HepG2 (cell line): Measurements from ENCODE around the gene FOXD1. TPM values are rescaled to one million over a fixed set of nuclear protein-coding genes. Genes with fewer than 3 reads are reported as not detected.

Source experiments
- AGO1 ChIP-seq: fragments of 200-400 bp; formaldehyde crosslinking; IDR thresholded peaks from 2 replicates; pipeline ENCODE4 v1.6.1; 2017; ENCODE audit warnings: mild to moderate bottlenecking, low read depth, low read length, moderate library complexity; ENCODE audit not compliant: poor library complexity, severe bottlenecking
- CBX2 ChIP-seq, 2 experiments: fragments of 200-600 bp in 1 of 2; sonication (generic); formaldehyde crosslinking in 1 of 2; IDR thresholded peaks; 2 replicates each; pipeline versions ENCODE4 v1.7.0 to v1.8.1; 2018 to 2022; ENCODE audit warnings: low read depth in 2 of 2, low read length in 1 of 2, mild to moderate bottlenecking in 1 of 2, missing genetic modification reagents in 1 of 2
- DR1 ChIP-seq: sonication (generic); formaldehyde crosslinking; IDR thresholded peaks from 2 replicates; pipeline ENCODE4 v1.8.0; 2021; ENCODE audit warnings: mild to moderate bottlenecking, missing genetic modification reagents, inconsistent platforms
- FOXK2 ChIP-seq: fragments of 450-650 bp; IDR thresholded peaks from 2 replicates; pipeline ENCODE4 v1.6.1; 2016
- HDAC1 ChIP-seq: sonication (generic); formaldehyde crosslinking; IDR thresholded peaks from 2 replicates; pipeline ENCODE4 v1.5.1; 2020; ENCODE audit warnings: mild to moderate bottlenecking, missing genetic modification reagents
- PAWR ChIP-seq: sonication (generic); formaldehyde crosslinking; IDR thresholded peaks from 2 replicates; pipeline ENCODE4 v1.4.0; 2020; ENCODE audit warnings: missing genetic modification reagents, mild to moderate bottlenecking, borderline replicate concordance
- PHF8 ChIP-seq: sonication (generic); formaldehyde crosslinking; IDR thresholded peaks from 2 replicates; pipeline ENCODE4 v1.5.0; 2020; ENCODE audit warnings: missing genetic modification reagents
- RAD21 ChIP-seq: fragments of 450-650 bp; formaldehyde crosslinking; IDR thresholded peaks from 2 replicates; pipeline ENCODE4 v1.5.0; 2020; ENCODE audit warnings: mild to moderate bottlenecking
- SIX4 ChIP-seq: sonication (generic); formaldehyde crosslinking; IDR thresholded peaks from 2 replicates; pipeline ENCODE4 v1.4.0; 2020; ENCODE audit warnings: missing genetic modification reagents
- ZNF160 ChIP-seq: sonication (generic); formaldehyde crosslinking; IDR thresholded peaks from 2 replicates; pipeline ENCODE4 v1.8.0; 2022; ENCODE audit warnings: mild to moderate bottlenecking, inconsistent platforms, missing genetic modification reagents
- ZNF329 ChIP-seq: sonication (generic); formaldehyde crosslinking; IDR thresholded peaks from 2 replicates; pipeline ENCODE4 v1.9.0; 2021; ENCODE audit warnings: low read depth, mild to moderate bottlenecking, missing genetic modification reagents
- ZNF367 ChIP-seq: sonication (generic); formaldehyde crosslinking; IDR thresholded peaks from 2 replicates; pipeline ENCODE4 v1.4.0; 2020; ENCODE audit warnings: missing genetic modification reagents, borderline replicate concordance
- ZNF572 ChIP-seq: sonication (generic); formaldehyde crosslinking; IDR thresholded peaks from 2 replicates; pipeline ENCODE4 v1.5.1; 2020; ENCODE audit warnings: mild to moderate bottlenecking, missing genetic modification reagents
- ZSCAN22 ChIP-seq: sonication (generic); formaldehyde crosslinking; IDR thresholded peaks from 2 replicates; pipeline ENCODE4 v1.4.0; 2020; ENCODE audit warnings: mild to moderate bottlenecking, missing genetic modification reagents
- polyA plus RNA-seq, 8 experiments: library from polyadenylated mRNA; depleted of rRNA in 3 of 8; stranded (reverse) in 7 of 8; unstranded in 1 of 8; fragments of >200 nt; fragmentation: Illumina TruSeq in 4 of 8; extraction: Trizol in 4 of 8; gene quantifications; 2 replicates each; pipeline versions ENCODE4 v1.2.1 to v1.2.3, GENCODE V29; 2011 to 2016; ENCODE audit warnings: low read depth in 4 of 8, missing spikeins in 1 of 8, mixed read lengths in 1 of 8; ENCODE audit not compliant: insufficient read depth in 1 of 8
- total RNA-seq, 5 experiments: library from RNA; depleted of rRNA; stranded (reverse); fragments of >200 nt; fragmentation: Illumina TruSeq; extraction: Trizol; gene quantifications; 2 replicates each; pipeline ENCODE4 v1.2.3, GENCODE V29; 2016; ENCODE audit warnings: low read depth in 1 of 5
- TF ChIP-seq, protein P1 (sequence below): sonication (generic); formaldehyde crosslinking; IDR thresholded peaks from 2 replicates; pipeline ENCODE4 v1.8.0; 2023; ENCODE audit warnings: mild to moderate bottlenecking, missing genetic modification reagents
- TF ChIP-seq, protein P2 (sequence below): sonication (generic); formaldehyde crosslinking; IDR thresholded peaks from 2 replicates; pipeline ENCODE4 v1.4.0; 2020; ENCODE audit warnings: missing genetic modification reagents
- TF ChIP-seq, protein P3 (sequence below), 2 experiments: fragments of 450-650 bp in 1 of 2; sonication (generic) in 1 of 2; formaldehyde crosslinking; IDR thresholded peaks; 2 replicates each; pipeline versions ENCODE4 v1.5.0 to v1.8.0; 2020 to 2022; ENCODE audit warnings: mild to moderate bottlenecking in 1 of 2, missing genetic modification reagents in 1 of 2
- TF ChIP-seq, protein P4 (sequence below), 2 experiments: sonication (generic) in 1 of 2; formaldehyde crosslinking in 1 of 2; IDR thresholded peaks; 2 replicates each; pipeline versions ENCODE4 v1.4.0 to v1.6.1; 2016 to 2020; ENCODE audit warnings: borderline replicate concordance in 1 of 2, low read depth in 1 of 2, mild to moderate bottlenecking in 1 of 2, missing genetic modification reagents in 1 of 2
- TF ChIP-seq, protein P5 (sequence below): sonication (generic); formaldehyde crosslinking; IDR thresholded peaks from 2 replicates; pipeline ENCODE4 v1.5.0; 2020; ENCODE audit warnings: mild to moderate bottlenecking, missing genetic modification reagents

The FOXD1 gene
- total and polyA plus RNA-seq, 2 of the 13 experiments (the other 11 are each of a cell fraction or from before 2014, with no cell fraction given): 0.04 to 0.05 TPM

DNA sequence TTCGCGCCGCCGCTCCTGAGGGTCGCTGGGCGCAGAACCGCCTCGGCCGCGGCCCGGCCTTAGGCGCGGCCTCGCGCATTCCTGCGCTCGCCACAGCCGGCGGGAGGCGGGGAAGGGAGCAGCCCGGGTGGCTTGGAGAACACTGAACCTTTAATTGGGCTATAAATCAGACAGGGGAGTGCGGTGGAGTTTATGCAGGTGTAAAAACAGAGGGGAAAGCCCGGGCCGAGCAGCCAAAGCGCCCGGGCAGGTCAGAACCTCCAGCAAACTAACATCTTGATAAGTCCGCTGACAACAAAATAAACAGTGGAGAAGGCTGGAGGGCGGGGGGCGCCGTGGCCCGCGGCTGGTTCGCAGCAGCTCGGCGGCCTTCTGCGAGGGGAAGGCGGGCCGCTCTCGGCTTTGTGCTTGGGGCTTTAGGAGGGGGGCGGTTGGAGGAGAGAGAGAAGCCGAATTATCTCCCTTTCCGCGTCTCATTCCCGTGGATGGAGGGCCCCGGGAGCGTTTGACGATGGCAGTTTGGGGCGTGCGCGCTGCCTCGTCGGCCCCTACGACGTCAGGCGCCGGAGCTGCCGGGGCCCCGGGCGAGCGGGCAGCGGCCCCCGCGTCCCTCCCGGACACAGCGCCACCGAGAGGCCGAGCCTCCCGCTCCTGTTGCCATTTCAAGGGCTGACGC is 11.3 kb downstream of the FOXD1 start (continued):
- TF ChIP-seq, protein P1, sequence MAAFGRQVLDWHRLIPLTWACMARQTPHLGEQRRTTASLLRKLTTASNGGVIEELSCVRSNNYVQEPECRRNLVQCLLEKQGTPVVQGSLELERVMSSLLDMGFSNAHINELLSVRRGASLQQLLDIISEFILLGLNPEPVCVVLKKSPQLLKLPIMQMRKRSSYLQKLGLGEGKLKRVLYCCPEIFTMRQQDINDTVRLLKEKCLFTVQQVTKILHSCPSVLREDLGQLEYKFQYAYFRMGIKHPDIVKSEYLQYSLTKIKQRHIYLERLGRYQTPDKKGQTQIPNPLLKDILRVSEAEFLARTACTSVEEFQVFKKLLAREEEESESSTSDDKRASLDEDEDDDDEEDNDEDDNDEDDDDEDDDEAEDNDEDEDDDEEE (CRISPR knock-in tag): no peak
- TF ChIP-seq ZNF329 (no peak), ZSCAN22 (no peak), CBX2 (IDR thresholded peaks at IDR 0.05; ENCODE audit: low read depth, low read length) (no peak), CBX2 (CRISPR knock-in tag; IDR thresholded peaks at IDR 0.05; ENCODE audit: low read depth) (peak; percentile 95; the same call in 1 of the 2 replicates), PAWR (no peak), ZNF572 (CRISPR knock-in tag) (no peak), ZNF367 (no peak), SIX4 (no peak), DR1 (0 out of 2 replicates have a peak, but pooled peaks have one; percentile 28), AGO1 (peak; percentile 49), RAD21 (CRISPR knock-in tag) (peak; percentile 45; the same call in 1 of the 2 replicates), PHF8 (CRISPR knock-in tag) (peak; percentile 51), ZNF160 (CRISPR knock-in tag) (no peak), HDAC1 (no peak), FOXK2 (no peak)
- TF ChIP-seq, protein P2, sequence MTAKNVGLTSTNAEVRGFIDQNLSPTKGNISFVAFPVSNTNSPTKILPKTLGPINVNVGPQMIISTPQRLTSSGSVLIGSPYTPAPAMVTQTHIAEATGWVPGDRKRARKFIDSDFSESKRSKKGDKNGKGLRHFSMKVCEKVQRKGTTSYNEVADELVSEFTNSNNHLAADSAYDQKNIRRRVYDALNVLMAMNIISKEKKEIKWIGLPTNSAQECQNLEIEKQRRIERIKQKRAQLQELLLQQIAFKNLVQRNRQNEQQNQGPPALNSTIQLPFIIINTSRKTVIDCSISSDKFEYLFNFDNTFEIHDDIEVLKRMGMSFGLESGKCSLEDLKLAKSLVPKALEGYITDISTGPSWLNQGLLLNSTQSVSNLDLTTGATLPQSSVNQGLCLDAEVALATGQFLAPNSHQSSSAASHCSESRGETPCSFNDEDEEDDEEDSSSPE (CRISPR knock-in tag): peak; percentile 34; the same call in 1 of the 2 replicates
- TF ChIP-seq, protein P3, sequence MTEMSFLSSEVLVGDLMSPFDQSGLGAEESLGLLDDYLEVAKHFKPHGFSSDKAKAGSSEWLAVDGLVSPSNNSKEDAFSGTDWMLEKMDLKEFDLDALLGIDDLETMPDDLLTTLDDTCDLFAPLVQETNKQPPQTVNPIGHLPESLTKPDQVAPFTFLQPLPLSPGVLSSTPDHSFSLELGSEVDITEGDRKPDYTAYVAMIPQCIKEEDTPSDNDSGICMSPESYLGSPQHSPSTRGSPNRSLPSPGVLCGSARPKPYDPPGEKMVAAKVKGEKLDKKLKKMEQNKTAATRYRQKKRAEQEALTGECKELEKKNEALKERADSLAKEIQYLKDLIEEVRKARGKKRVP (CRISPR knock-in tag; IDR thresholded peaks at IDR 0.05): no peak
- TF ChIP-seq, protein P4, sequence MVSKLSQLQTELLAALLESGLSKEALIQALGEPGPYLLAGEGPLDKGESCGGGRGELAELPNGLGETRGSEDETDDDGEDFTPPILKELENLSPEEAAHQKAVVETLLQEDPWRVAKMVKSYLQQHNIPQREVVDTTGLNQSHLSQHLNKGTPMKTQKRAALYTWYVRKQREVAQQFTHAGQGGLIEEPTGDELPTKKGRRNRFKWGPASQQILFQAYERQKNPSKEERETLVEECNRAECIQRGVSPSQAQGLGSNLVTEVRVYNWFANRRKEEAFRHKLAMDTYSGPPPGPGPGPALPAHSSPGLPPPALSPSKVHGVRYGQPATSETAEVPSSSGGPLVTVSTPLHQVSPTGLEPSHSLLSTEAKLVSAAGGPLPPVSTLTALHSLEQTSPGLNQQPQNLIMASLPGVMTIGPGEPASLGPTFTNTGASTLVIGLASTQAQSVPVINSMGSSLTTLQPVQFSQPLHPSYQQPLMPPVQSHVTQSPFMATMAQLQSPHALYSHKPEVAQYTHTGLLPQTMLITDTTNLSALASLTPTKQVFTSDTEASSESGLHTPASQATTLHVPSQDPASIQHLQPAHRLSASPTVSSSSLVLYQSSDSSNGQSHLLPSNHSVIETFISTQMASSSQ (IDR thresholded peaks at IDR 0.05; ENCODE audit: low read depth): no peak
- TF ChIP-seq, protein P4 (CRISPR knock-in tag; IDR thresholded peaks at IDR 0.05; ENCODE audit: borderline replicate concordance): no peak
- TF ChIP-seq, protein P5, sequence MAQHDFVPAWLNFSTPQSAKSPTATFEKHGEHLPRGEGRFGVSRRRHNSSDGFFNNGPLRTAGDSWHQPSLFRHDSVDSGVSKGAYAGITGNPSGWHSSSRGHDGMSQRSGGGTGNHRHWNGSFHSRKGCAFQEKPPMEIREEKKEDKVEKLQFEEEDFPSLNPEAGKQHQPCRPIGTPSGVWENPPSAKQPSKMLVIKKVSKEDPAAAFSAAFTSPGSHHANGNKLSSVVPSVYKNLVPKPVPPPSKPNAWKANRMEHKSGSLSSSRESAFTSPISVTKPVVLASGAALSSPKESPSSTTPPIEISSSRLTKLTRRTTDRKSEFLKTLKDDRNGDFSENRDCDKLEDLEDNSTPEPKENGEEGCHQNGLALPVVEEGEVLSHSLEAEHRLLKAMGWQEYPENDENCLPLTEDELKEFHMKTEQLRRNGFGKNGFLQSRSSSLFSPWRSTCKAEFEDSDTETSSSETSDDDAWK (CRISPR knock-in tag): no peak
